ENCODE measurements around the gene FABP2. TPM values are rescaled to one million over a fixed set of nuclear protein-coding genes. Genes with fewer than 3 reads are reported as not detected.
A peak's percentile ranks its signal among the peaks of the same experiment; 100 is the strongest.
"Not testable (repeated sequence)": the region's sequence is repeated elsewhere in the genome, so short reads cannot be mapped to it uniquely, and the experiment has no call there.

FABP2 gene
- total RNA-seq, 2 experiments from 2014 or later = not detected

DNA sequence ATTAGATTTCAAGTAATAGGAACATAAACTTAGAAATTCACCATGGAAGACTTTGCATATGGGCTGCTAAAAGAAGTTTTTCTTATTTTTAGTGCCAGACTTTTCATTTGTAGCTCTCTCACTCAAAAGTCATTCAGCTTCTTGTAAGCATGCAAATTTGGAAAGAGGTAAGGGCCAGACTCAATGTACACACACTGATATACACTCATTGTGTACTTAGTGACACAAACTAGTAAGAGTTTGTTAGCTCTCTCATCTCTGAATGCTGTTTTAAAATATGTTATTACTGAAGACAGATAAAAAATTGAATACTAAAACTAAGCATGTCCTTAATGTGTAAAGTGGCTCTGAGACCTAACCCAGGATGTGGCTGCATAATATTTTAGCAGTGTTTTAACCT lies 18.0 kb upstream of the FABP2 start:
- CTCF ChIA-PET; H3K27ac Mint-ChIP-seq; DNase-seq; H3K9me3 Mint-ChIP-seq; H3K4me3 Mint-ChIP-seq; H3K36me3 Mint-ChIP-seq (ENCODE audit: low read depth); intact Hi-C loops (cut with micrococcal nuclease); H3K27me3 Mint-ChIP-seq (ENCODE audit: low read depth); H3K4me1 Mint-ChIP-seq (ENCODE audit: low read depth): not testable (repeated sequence)

DNA sequence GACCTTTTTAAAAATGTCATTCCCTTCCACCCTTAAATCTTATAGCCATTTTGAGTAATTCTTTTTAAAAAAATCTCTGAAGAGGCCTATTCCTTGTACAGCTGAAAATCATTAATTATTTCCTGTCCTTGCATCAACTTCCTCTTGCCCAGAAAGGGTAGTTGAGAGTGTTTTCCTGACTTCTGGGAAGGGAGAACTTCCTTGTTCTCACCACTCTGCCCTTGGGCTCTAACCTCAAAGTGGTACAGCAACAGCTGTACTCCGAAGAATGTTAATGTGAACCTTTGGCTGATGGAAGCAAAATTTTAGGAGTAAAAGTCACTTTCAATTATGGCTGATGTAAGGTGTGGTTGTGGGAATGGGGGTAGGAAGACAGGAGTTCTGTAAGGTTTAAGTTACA lies 15.1 kb upstream of the FABP2 start:
- DNase-seq = no peak
- no peaks in the 10 kb centered on the region for H3K9me3 Mint-ChIP-seq
- CTCF ChIA-PET = no interaction called here
- H3K27me3 Mint-ChIP-seq (ENCODE audit: low read depth) = no peaks in the 10 kb centered on the region
- peaks cover 2% of the 10 kb centered on the region for H3K4me1 Mint-ChIP-seq (ENCODE audit: low read depth)
- H3K27ac Mint-ChIP-seq = no peak overlapping the region
- no peak overlapping the region for H3K4me3 Mint-ChIP-seq
- no peaks in the 10 kb centered on the region for H3K36me3 Mint-ChIP-seq (ENCODE audit: low read depth)
- intact Hi-C loops (cut with micrococcal nuclease) = no loop called here

DNA sequence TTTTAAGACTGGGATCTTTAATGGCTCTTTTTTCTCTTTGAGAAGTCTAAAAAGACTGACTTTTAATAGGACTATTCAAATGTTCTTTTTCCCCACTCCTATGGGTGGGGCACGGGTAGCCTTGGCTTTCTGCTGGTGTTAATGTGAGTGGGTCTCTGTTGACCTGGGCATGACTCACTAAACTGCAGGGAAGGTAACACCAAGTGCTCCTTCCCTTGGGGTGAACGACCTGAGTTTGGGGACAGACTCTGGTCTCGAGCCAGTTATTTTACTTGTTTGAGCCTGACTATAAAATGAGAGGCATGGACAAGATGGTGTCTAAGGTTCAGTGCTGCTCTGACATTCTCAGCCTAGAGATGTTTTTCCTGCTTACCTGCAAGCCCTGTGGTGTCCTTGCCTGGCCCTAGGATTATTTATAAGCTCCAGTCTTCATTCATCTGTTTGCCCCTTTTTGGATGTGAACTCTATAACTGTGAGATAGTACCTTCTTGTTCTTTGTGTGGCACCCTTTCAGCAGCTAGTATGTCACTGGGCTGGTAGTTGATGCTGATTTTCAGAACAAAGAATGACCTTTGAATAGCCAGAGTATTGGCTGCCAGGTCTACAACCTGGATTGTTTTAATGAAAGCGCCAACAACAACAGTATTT lies 14.5 kb upstream of the FABP2 start:
- H3K27me3 Mint-ChIP-seq (ENCODE audit: low read depth); DNase-seq; H3K4me1 Mint-ChIP-seq (ENCODE audit: low read depth); H3K9me3 Mint-ChIP-seq; intact Hi-C loops (cut with micrococcal nuclease); H3K27ac Mint-ChIP-seq; H3K4me3 Mint-ChIP-seq; H3K36me3 Mint-ChIP-seq (ENCODE audit: low read depth); CTCF ChIA-PET: not testable (repeated sequence)

DNA sequence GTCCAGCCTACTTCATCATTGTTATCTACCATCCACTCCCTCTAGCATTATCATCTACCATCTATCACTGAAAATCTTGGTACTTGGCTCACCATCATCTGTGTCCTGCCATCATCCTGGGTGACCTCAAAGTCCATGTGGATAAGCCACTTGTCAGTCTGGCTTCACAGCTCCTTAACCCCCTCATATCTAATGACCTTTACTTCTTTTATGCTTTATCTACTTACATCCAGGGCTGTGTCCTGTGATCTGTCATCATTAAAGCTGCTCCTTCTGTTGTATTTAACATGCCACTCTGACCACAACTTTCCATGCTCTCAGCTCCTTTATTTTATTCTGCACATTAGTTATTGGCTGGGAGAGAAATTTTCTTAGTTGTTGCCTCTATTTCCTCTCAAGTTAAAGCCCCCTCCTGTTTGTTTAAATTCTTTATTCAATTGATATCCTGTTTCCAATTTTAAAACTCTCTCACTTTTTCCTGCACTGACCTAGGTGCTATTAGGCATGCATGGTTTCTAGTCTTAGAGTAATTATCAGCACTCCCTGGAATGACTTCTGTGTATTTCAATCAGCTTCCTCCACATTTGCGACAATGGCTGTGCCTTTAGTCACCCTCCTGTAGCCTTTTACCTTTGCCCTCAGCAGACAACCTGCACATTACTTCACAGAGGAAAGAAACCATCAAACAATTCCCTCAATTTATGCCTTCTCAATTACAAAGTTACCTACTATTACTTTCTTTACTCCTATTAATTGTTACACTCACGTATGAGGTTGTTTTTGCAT lies 8.1 kb upstream of the FABP2 start:
- no peak overlapping the region for H3K27ac Mint-ChIP-seq
- CTCF ChIA-PET = no interaction called here
- DNase-seq = no peak
- H3K27me3 Mint-ChIP-seq (ENCODE audit: low read depth) = no peaks in the 10 kb centered on the region
- intact Hi-C loops (cut with micrococcal nuclease) = no loop called here
- H3K9me3 Mint-ChIP-seq = no peaks in the 10 kb centered on the region
- H3K4me3 Mint-ChIP-seq = no peak overlapping the region
- no peaks in the 10 kb centered on the region for H3K36me3 Mint-ChIP-seq (ENCODE audit: low read depth)
- no peaks in the 10 kb centered on the region for H3K4me1 Mint-ChIP-seq (ENCODE audit: low read depth)

DNA sequence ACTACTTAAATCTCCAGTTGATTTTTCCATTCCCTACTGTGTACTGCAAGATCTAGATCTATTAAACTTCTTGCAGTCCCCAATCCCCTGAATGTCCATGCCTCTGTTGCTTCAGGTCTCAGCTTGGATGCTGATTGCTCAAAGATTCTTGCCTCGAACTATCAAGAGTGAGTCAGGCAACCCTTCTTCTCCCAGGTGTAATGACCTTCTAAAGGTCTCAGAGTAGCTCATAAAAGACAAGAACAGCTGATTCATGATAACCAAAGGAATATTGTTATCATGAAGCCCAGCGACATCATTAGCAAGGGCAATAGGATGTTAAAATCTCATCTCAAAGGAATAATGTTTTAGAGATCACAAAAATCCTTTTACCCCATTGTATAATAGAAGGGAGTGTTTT lies 6.8 kb upstream of the FABP2 start:
- no peak for DNase-seq
- Mint-ChIP-seq H3K9me3 (no peaks in the 10 kb centered on the region), H3K4me1 (ENCODE audit: low read depth) (no peaks in the 10 kb centered on the region), H3K4me3 (no peak overlapping the region), H3K36me3 (ENCODE audit: low read depth) (no peaks in the 10 kb centered on the region), H3K27ac (no peak overlapping the region), H3K27me3 (ENCODE audit: low read depth) (no peaks in the 10 kb centered on the region)
- CTCF ChIA-PET = interaction anchor here (0.6 kb wide), 1 partner anchor 720 kb away, joined by 3 read pairs; no protein-coding TSS in a partner anchor
- intact Hi-C loops (cut with micrococcal nuclease) = no loop called here

DNA sequence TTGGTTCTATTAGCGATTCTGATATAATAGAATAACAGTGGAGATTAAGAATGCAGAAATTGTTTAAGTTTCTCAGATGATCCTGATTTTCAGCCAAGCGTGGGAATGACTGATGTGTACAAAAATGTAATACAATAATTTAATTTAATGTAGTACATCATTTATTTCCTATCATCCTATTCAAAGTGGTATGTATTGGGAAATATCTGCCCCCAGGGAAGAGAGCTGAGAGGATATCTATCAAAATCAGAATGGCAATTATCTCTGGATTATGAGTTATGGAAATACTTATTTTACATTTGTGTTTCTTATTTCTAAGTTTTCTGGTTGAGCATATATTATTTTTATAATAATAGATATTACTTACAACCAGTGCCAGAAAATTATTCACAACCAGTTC lies 3.9 kb downstream of the FABP2 start:
- Mint-ChIP-seq H3K36me3 (ENCODE audit: low read depth) (no peaks in the 10 kb centered on the region), H3K9me3 (no peaks in the 10 kb centered on the region), H3K27ac (no peak overlapping the region), H3K4me3 (no peak overlapping the region), H3K4me1 (ENCODE audit: low read depth) (no peaks in the 10 kb centered on the region), H3K27me3 (ENCODE audit: low read depth) (no peaks in the 10 kb centered on the region)
- CTCF ChIA-PET = interaction anchor here (1.2 kb wide), 1 partner anchor 309 kb away, joined by 3 read pairs; no protein-coding TSS in a partner anchor
- no peak for DNase-seq
- intact Hi-C loops (cut with micrococcal nuclease) = no loop called here

DNA sequence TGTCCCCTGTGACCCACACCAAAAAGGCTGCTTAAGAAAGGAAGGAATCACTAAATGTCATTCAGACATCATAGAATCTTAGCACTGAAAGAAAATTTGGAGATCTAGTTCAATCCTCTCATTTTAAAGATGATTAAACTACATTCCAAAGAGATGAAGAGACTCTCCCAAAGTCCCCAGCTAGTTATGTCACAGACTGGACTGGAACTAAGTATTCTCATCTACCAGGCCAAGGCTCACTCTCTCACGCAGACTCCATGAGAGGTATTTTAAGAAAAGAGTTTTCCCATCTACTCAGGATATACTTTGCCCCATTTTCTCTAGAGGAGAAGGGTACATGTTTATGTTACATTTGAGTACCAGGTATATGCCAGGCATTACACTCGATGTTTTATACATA lies 6.9 kb downstream of the FABP2 start:
- no peaks in the 10 kb centered on the region for H3K36me3 Mint-ChIP-seq (ENCODE audit: low read depth)
- intact Hi-C loops (cut with micrococcal nuclease) = no loop called here
- DNase-seq = no peak
- no peak overlapping the region for H3K4me3 Mint-ChIP-seq
- no peak overlapping the region for H3K27ac Mint-ChIP-seq
- no peaks in the 10 kb centered on the region for H3K9me3 Mint-ChIP-seq
- CTCF ChIA-PET = interaction anchor here (0.5 to 1.4 kb wide), 2 partner anchors 65 to 312 kb away, joined by 3 to 4 read pairs; no protein-coding TSS in a partner anchor
- no peaks in the 10 kb centered on the region for H3K27me3 Mint-ChIP-seq (ENCODE audit: low read depth)
- H3K4me1 Mint-ChIP-seq (ENCODE audit: low read depth) = no peaks in the 10 kb centered on the region

DNA sequence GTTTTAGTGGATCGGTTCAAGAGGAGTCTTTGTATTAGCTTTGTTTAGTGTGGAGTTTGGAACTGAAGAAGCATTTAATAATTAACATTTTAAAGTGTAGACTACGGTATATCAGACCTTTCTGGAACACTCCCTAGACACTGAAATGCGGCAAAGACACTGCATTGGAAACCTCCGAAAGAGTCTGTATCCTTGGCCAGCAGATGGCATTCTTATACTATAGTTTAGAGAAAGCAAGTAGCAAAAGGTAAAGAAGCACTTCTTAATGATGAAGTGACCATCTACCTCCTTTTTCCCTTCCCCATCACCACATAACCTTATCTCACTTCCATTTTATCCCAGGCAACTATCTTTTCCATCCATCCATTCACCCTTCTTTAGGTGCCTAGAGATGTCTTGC lies 7.6 kb downstream of the FABP2 start:
- CTCF ChIA-PET = interaction anchor here (1.0 kb wide), 1 partner anchor 8 kb away, joined by 4 read pairs; the partner anchor contains the start of gene FABP2
- peak; percentile 43 for DNase-seq
- Mint-ChIP-seq H3K4me1 (ENCODE audit: low read depth) (no peaks in the 10 kb centered on the region), H3K9me3 (no peaks in the 10 kb centered on the region), H3K36me3 (ENCODE audit: low read depth) (no peaks in the 10 kb centered on the region), H3K27ac (no peak overlapping the region), H3K27me3 (ENCODE audit: low read depth) (no peaks in the 10 kb centered on the region), H3K4me3 (no peak overlapping the region)
- intact Hi-C loops (cut with micrococcal nuclease) = loop anchor here (1.0 kb wide), 6 partner anchors 148 to 742 kb away; no protein-coding TSS in a partner anchor

DNA sequence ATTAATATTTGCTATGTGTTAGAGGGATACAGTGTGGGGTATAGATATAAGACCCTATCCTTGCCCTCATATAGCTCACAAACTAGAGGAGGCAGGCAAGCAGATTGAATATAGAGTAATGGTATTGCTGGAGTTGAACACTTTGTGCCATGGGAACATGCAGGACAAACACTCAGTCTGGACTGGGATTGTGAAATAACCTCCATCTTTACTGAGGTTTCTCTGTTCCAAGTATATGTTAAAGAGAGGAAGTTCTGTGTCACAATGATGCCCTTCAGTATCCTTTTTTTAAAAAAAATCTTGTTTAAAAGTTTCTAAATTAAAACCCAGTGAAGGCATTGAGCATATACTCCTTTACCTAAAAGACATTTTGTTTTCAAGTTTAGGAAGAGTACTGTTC lies 8.7 kb downstream of the FABP2 start:
- Mint-ChIP-seq H3K27ac (no peak overlapping the region), H3K27me3 (ENCODE audit: low read depth) (no peaks in the 10 kb centered on the region), H3K36me3 (ENCODE audit: low read depth) (no peaks in the 10 kb centered on the region), H3K4me1 (ENCODE audit: low read depth) (no peaks in the 10 kb centered on the region), H3K9me3 (no peaks in the 10 kb centered on the region), H3K4me3 (no peak overlapping the region)
- no peak for DNase-seq
- CTCF ChIA-PET = interaction anchor here (1.0 kb wide), 1 partner anchor 9 kb away, joined by 4 read pairs; the partner anchor contains the start of gene FABP2
- intact Hi-C loops (cut with micrococcal nuclease) = loop anchor here (1.0 kb wide), 1 partner anchor 243 kb away; no protein-coding TSS in a partner anchor

DNA sequence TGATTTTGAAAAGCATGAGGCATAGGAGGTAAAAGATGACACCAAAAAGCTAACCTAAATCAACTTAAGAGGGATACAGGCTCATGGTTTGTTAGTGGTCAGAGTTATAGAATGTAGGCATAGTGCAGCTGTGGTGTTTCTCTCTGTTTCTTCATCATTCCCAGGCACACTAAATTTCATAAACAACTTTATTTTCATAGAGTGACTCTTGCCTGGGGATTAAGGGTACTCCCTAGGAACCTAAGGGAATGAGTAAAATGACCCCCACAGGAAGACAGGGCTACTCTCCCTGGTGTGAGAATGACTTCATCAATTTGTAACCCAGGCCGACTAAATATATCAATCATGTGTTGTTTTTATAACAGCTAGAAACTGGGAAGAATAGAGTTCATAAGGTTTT lies 11.1 kb downstream of the FABP2 start:
- intact Hi-C loops (cut with micrococcal nuclease) = no loop called here
- DNase-seq = no peak
- Mint-ChIP-seq H3K4me1 (ENCODE audit: low read depth) (no peaks in the 10 kb centered on the region), H3K27ac (no peak overlapping the region), H3K27me3 (ENCODE audit: low read depth) (no peaks in the 10 kb centered on the region), H3K4me3 (no peak overlapping the region), H3K36me3 (ENCODE audit: low read depth) (no peaks in the 10 kb centered on the region), H3K9me3 (no peaks in the 10 kb centered on the region)
- CTCF ChIA-PET = interaction anchor here (0.6 to 0.8 kb wide), 2 partner anchors 10 to 273 kb away, joined by 3 read pairs; a partner anchor contains a TSS

DNA sequence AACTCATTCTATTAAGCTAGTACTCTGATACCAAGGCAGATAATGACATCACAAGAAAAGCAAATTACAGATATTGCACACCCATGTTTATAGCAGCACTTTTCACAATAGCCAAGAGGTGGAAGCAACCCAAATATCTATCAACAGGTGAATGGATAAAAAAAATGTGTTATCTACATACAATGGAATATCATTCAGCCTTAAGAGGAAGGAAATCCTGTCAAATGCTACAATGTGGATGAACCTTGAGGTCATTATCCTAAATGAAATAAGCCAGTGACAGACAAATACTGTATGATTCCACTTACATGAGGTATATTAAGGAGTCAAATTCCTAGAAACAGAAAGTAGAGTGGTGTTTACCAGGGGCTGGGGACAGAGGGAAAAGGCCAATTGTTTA lies 14.3 kb downstream of the FABP2 start:
- Mint-ChIP-seq H3K4me1 (ENCODE audit: low read depth) (no peaks in the 10 kb centered on the region), H3K27ac (no peak overlapping the region), H3K27me3 (ENCODE audit: low read depth) (no peaks in the 10 kb centered on the region), H3K4me3 (no peak overlapping the region), H3K36me3 (ENCODE audit: low read depth) (no peaks in the 10 kb centered on the region), H3K9me3 (no peaks in the 10 kb centered on the region)
- intact Hi-C loops (cut with micrococcal nuclease) = no loop called here
- CTCF ChIA-PET = interaction anchor here (0.8 to 0.9 kb wide), 2 partner anchors 10 to 265 kb away, joined by 3 read pairs; no protein-coding TSS in a partner anchor
- DNase-seq = no peak

DNA sequence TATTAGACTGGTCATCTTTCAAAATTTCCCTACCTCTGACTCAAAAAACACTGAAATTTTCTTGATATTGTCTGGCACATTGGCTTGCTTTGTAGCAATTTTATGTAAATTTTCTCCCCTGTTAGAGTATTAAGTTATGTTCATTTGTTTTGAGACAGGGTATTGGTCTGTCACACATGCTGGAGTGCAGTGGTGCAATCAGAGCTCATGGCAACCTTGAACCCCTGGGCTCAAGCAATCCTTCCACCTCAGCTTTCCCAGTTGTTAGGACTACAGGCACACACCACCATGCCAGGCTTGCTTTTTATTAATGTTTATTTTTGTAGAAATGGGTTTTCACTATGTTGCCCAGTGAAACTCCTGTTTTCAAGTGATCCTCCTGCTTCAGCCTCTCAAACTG lies 17.5 kb downstream of the FABP2 start:
- DNase-seq = no peak
- CTCF ChIA-PET = no interaction called here
- Mint-ChIP-seq H3K9me3 (no peaks in the 10 kb centered on the region), H3K36me3 (ENCODE audit: low read depth) (peaks cover 4% of the 10 kb centered on the region), H3K27me3 (ENCODE audit: low read depth) (no peaks in the 10 kb centered on the region), H3K27ac (no peak overlapping the region), H3K4me3 (no peak overlapping the region), H3K4me1 (ENCODE audit: low read depth) (peaks cover 7% of the 10 kb centered on the region)
- intact Hi-C loops (cut with micrococcal nuclease) = loop anchor here (5.0 kb wide), 1 partner anchor 712 kb away; no protein-coding TSS in a partner anchor

Data from activated naive CD4-positive, alpha-beta T cell treated with anti-CD3 and anti-CD28 coated beads for 36 hours (primary cell).